GM12873 (cell line): ENCODE data around the gene POLL.

Experiments used
- TF ChIP-seq, protein P1 (sequence below): IDR thresholded peaks from 2 replicates; pipeline ENCODE4 v1.5.1; 2012; ENCODE audit warnings: low read depth, mild to moderate bottlenecking, moderate library complexity, low read length, control low read depth; ENCODE audit not compliant: insufficient read depth; ENCODE audit errors: missing control alignments

Gene POLL

DNA sequence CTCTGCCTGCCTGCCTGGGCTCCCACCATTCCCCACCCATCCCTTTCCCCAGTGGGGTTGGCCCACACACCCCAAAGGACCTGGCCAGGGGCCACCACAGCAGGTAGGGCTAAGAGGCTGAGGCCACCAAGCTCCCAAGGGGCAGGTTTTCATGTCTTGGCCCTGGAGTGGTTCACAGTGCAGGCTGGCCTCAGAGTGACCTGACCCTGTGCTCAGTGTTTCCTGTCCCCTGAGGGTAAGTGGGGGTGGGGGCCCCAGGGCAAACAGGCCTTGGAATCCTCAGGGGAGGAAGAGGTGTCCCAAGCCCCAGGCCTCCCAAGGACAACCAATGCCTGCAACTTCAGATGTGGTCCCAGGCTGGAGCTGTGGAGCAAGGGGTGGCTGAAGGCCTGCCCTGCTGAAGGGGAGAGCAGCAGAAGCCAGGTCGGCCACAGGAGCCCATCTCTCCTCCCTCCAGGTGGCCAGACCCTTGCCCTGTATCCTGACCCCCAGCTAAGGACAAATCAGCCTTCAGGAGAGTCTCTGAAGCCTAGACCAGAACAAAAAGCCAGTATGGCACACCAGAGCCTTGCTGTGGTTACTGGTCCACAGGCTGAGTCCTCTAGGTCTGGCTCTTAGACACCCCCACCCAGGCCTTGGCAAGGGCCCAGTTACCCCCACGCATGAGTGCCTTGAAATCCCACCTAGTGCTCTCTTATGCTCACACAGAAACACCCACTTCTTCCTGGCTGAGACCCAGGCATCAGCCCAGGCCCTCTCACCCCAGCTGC is 27.6 kb downstream of the POLL start:
- TF ChIP-seq, protein P1, sequence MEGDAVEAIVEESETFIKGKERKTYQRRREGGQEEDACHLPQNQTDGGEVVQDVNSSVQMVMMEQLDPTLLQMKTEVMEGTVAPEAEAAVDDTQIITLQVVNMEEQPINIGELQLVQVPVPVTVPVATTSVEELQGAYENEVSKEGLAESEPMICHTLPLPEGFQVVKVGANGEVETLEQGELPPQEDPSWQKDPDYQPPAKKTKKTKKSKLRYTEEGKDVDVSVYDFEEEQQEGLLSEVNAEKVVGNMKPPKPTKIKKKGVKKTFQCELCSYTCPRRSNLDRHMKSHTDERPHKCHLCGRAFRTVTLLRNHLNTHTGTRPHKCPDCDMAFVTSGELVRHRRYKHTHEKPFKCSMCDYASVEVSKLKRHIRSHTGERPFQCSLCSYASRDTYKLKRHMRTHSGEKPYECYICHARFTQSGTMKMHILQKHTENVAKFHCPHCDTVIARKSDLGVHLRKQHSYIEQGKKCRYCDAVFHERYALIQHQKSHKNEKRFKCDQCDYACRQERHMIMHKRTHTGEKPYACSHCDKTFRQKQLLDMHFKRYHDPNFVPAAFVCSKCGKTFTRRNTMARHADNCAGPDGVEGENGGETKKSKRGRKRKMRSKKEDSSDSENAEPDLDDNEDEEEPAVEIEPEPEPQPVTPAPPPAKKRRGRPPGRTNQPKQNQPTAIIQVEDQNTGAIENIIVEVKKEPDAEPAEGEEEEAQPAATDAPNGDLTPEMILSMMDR = no peak

GRCh38 chr10:101559596-101560297 is 28.3 kb downstream of the POLL start:
- TF ChIP-seq, protein P1 = no peak

- TF ChIP-seq, protein P1 = no peak
Observed at GRCh38 chr10:101558671-101559595, 29.1 kb downstream of the POLL start.

DNA sequence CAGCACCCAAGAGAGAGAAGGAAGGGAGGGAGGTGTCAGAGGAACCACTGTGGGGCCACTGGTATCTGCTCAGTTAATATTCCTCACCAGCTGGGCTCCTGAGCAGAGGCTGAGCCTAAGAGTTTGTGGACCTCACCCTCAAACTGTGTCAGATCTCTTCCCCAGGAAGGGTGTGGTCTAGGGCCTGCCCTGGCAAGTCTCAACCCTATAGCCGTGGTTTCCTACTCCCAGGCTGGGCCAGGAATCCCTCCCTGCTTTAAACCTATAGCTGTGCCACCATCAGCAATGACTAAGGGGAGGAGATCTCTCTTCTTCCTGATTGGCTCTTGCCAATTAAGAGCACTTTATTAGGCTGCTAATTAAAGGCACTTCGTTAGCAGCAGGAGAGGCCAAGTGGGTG is 29.9 kb downstream of the POLL start:
- TF ChIP-seq, protein P1 = no peak

DNA sequence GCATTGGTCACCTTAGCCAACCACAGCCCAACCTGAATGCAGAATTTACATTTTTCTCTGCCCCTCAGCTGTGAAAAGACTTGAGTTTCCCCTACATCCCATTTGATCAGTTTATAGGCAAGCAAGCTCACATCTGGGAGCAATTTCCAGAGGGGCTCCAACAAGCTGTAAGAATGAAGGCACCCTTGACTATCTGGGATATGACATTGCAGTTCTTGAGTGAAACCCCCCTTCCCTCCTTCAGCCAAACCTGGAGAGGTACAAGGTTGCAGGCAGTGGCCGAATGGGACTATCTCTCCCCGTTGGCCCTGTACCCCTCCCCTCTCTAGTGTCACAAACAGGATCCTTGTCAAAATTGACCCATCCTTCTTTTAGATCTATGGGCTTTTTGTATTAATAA is 30.5 kb downstream of the POLL start:
- TF ChIP-seq, protein P1 = no peak

GRCh38 chr10:101552442-101552841 is 35.6 kb downstream of the POLL start:
- TF ChIP-seq, protein P1 = no peak
